B cell (primary cell): Measurements from ENCODE around the gene COTL1. TPM values are rescaled to one million over a fixed set of nuclear protein-coding genes. Genes with fewer than 3 reads are reported as not detected.

Source experiments
- ATAC-seq: fragments of 200-7000 bp; cut with Tn5 transposase; one replicate; pipeline ENCODE4 v1.10.0; 2021; ENCODE audit warnings: low read depth, mild to moderate bottlenecking, moderate number of reproducible peaks, moderate library complexity
- CTCF ChIA-PET: fragments of 350-600 bp; sonication (Branson Sonifier 250); formaldehyde crosslinking; loops from one replicate; lab custom pipeline; 2021; ENCODE audit warnings: antibody characterized with exemption, inconsistent platforms; lab: Charles Lee
- POLR2A ChIA-PET: fragments of 350-600 bp; sonication (Branson Sonifier 250); formaldehyde crosslinking; loops from one replicate; lab custom pipeline; 2021; ENCODE audit warnings: antibody characterized with exemption; lab: Charles Lee
- DNase-seq: peaks from one replicate; pipeline ENCODE4 v3.0.0; 2013
- H2AFZ ChIP-seq: 2 replicates; pipeline ENCODE4 v1.6.1; 2012; ENCODE audit warnings: mild to moderate bottlenecking, low read depth, low read length; ENCODE audit not compliant: insufficient read depth, poor library complexity, severe bottlenecking
- H3K27ac ChIP-seq, 2 donors: 1 replicate in 1 of 2; 2 replicates in 1 of 2; pipeline ENCODE4 v1.5.1; 2012 to 2013; ENCODE audit warnings: low read length in 2 of 2, mild to moderate bottlenecking in 2 of 2, moderate library complexity in 1 of 2
- H3K27me3 ChIP-seq, 4 experiments: fragments of 200-600 bp in 1 of 4; sonication (generic) in 1 of 4; replicated peaks in 1 of 4; 1 replicate in 2 of 4; 2 replicates in 2 of 4; pipeline versions ENCODE4 v1.6.1 to v1.7.0; 2013 to 2016; ENCODE audit warnings: low read length in 3 of 4, mild to moderate bottlenecking in 2 of 4, mixed read lengths in 1 of 4, moderate library complexity in 1 of 4; ENCODE audit not compliant: insufficient read depth in 4 of 4, control insufficient read depth in 3 of 4; ENCODE audit errors: control extremely low read depth in 1 of 4
- H3K36me3 ChIP-seq, 2 experiments: replicated peaks in 1 of 2; 1 replicate in 1 of 2; 2 replicates in 1 of 2; pipeline versions ENCODE4 v1.6.1 to v1.7.1; 2013; ENCODE audit warnings: low read length in 1 of 2; ENCODE audit not compliant: insufficient read depth in 2 of 2, control insufficient read depth in 1 of 2; ENCODE audit errors: control extremely low read depth in 1 of 2, extremely low read depth in 1 of 2
- H3K4me1 ChIP-seq, 2 donors: fragments of 200-600 bp in 1 of 2; sonication (generic) in 1 of 2; 1 replicate in 1 of 2; 2 replicates in 1 of 2; pipeline versions ENCODE4 v1.5.1 to v1.6.1; 2013 to 2017; ENCODE audit warnings: low read length in 2 of 2; ENCODE audit not compliant: control insufficient read depth in 2 of 2, insufficient read depth in 2 of 2
- H3K4me2 ChIP-seq: replicated peaks from 2 replicates; pipeline ENCODE3; 2012; ENCODE audit warnings: mild to moderate bottlenecking, low read depth, low read length; ENCODE audit not compliant: poor library complexity, severe bottlenecking
- H3K4me3 ChIP-seq, 5 experiments: fragments of 200-600 bp in 1 of 5; sonication (generic) in 1 of 5; 1 replicate in 3 of 5; 2 replicates in 2 of 5; pipeline versions ENCODE4 v1.5.1 to v1.7.0; 2011 to 2016; ENCODE audit warnings: low read length in 4 of 5, mild to moderate bottlenecking in 4 of 5, low read depth in 2 of 5, control low read depth in 1 of 5, moderate library complexity in 1 of 5; ENCODE audit not compliant: insufficient read depth in 1 of 5; ENCODE audit errors: control extremely low read depth in 1 of 5, extremely low read depth in 1 of 5
- H3K79me2 ChIP-seq: fragments of 200-600 bp; sonication (generic); one replicate; pipeline ENCODE4 v1.6.0; 2016; ENCODE audit warnings: low read length; ENCODE audit not compliant: control insufficient read depth, insufficient read depth
- H3K9ac ChIP-seq: fragments of 200-600 bp; sonication (generic); 2 replicates; pipeline ENCODE4 v1.6.1; 2017; ENCODE audit warnings: mild to moderate bottlenecking, low read length, moderate library complexity
- H3K9me3 ChIP-seq, 3 donors: one replicate each; pipeline versions ENCODE4 v1.6.1 to v1.7.1; 2013; ENCODE audit warnings: low read length in 2 of 3; ENCODE audit not compliant: control insufficient read depth in 2 of 3, insufficient read depth in 1 of 3; ENCODE audit errors: control extremely low read depth in 1 of 3
- H4K20me1 ChIP-seq: 2 replicates; pipeline ENCODE4 v1.6.0; 2012; ENCODE audit warnings: mild to moderate bottlenecking, low read length; ENCODE audit not compliant: insufficient read depth, control insufficient read depth, poor library complexity, severe bottlenecking
- H3K27ac Mint-ChIP-seq: one replicate; pipeline ENCODE4 v1.8.0; 2021; ENCODE audit warnings: mixed read lengths
- H3K27me3 Mint-ChIP-seq: one replicate; pipeline ENCODE4 v1.8.0; 2021; ENCODE audit warnings: mixed read lengths
- H3K4me1 Mint-ChIP-seq: one replicate; pipeline ENCODE4 v1.8.0; 2021; ENCODE audit warnings: mixed read lengths
- H3K4me3 Mint-ChIP-seq: one replicate; pipeline ENCODE4 v1.8.0; 2021; ENCODE audit warnings: mixed read lengths
- H3K9me3 Mint-ChIP-seq: one replicate; pipeline ENCODE4 v1.8.0; 2022; ENCODE audit warnings: mixed read lengths; ENCODE audit not compliant: insufficient read depth
- CTCF ChIP-seq: fragments of 200-600 bp; IDR thresholded peaks from one replicate; pipeline ENCODE4 v1.8.0; 2022; ENCODE audit warnings: antibody characterized with exemption, mild to moderate bottlenecking
- EZH2 ChIP-seq: IDR thresholded peaks from 2 replicates; pipeline ENCODE4 v1.6.1; 2012; ENCODE audit warnings: borderline replicate concordance, low read depth, mild to moderate bottlenecking, moderate library complexity, low read length; ENCODE audit not compliant: insufficient read depth, poor library complexity, severe bottlenecking
- WGBS: methylation state at CpG from one replicate; pipeline ENCODE4 v1.1.5; 2013; ENCODE audit warnings: missing lambda C conversion rate; ENCODE audit not compliant: insufficient coverage; 5-methylcytosine and 5-hydroxymethylcytosine counted together
- intact Hi-C: fragments of 100-400 bp; cut with micrococcal nuclease; formaldehyde crosslinking; loops from one replicate; pipeline ENCODE4 v1.10.0; 2022
- polyA plus RNA-seq: library from polyadenylated mRNA; depleted of rRNA; stranded (reverse); fragments of >200 nt; gene quantifications from 2 replicates; pipeline ENCODE4 v1.2.3, GENCODE V29; 2012
- total RNA-seq, 2 donors: library from RNA; stranded (reverse); fragments of 120-200 nt in 1 of 2; gene quantifications; 1 replicate in 1 of 2; 2 replicates in 1 of 2; pipeline versions ENCODE4 v1.2.3 to v1.2.4, GENCODE V29; 2013 to 2022

COTL1 gene
- total and polyA plus RNA-seq, 2 donors (not counting 1 experiment from before 2014, with no cell fraction given) = 158 to 264 TPM

GRCh38 chr16:84661418-84662060, 43.7 kb upstream of the COTL1 start:
- Mint-ChIP-seq H3K27ac (peak overlapping the region; percentile 32), H3K9me3 (no peaks in the 10 kb centered on the region), H3K27me3 (no peaks in the 10 kb centered on the region), H3K4me3 (no peak overlapping the region), H3K4me1 (peaks cover 43% of the 10 kb centered on the region)
- intact Hi-C loops = loop anchor here (2.0 kb wide), 1 partner anchor 39 kb away; no protein-coding TSS in a partner anchor
- ATAC-seq (no peak), DNase-seq (no peak)
- peaks cover 0 to 9% (median 0%) of the 10 kb centered on the region in 3 donors for H3K9me3 ChIP-seq
- H3K27ac ChIP-seq = no peak overlapping the region
- H2AFZ ChIP-seq = no peak overlapping the region
- ChIA-PET POLR2A (interaction anchor here (0.6 kb wide), 1 partner anchor 80 kb away, joined by 4 read pairs; no protein-coding TSS in a partner anchor), CTCF (interaction anchor here (1.1 to 8.0 kb wide), 6 partner anchors 12 to 154 kb away, joined by 3 to 51 read pairs (median 24); no protein-coding TSS in a partner anchor)
- no peaks in the 10 kb centered on the region for H3K27me3 ChIP-seq
- H3K9ac ChIP-seq = no peak overlapping the region
- TF ChIP-seq EZH2 (no peak), CTCF (no peak)
- 97% methylated on average over 51 of the region's 51 CpGs for WGBS
- no peak overlapping the region for H3K4me2 ChIP-seq
- H3K4me3 ChIP-seq = no peak overlapping the region
- peaks cover 47% of the 10 kb centered on the region for H3K79me2 ChIP-seq
- peaks cover 9 to 79% of the 10 kb centered on the region in 2 experiments for H3K36me3 ChIP-seq
- H4K20me1 ChIP-seq = peaks cover 76% of the 10 kb centered on the region
- peaks cover 28 to 33% of the 10 kb centered on the region in 2 donors for H3K4me1 ChIP-seq

- peaks cover 46% of the 10 kb centered on the region for H3K4me1 Mint-ChIP-seq
Observed at GRCh38 chr16:84660973-84661372, 43.1 kb upstream of the COTL1 start.

More at GRCh38 chr16:84660973-84661372, 43.1 kb upstream of the COTL1 start:
- Histone ChIP-seq H3K4me3 (no peak overlapping the region), H3K9me3 (peaks cover 0 to 9% (median 0%) of the 10 kb centered on the region in 3 donors), H3K4me2 (no peak overlapping the region), H3K4me1 (peaks cover 32 to 39% of the 10 kb centered on the region in 2 donors), H2AFZ (no peak overlapping the region), H3K27me3 (no peaks in the 10 kb centered on the region), H3K27ac (no peak overlapping the region), H3K79me2 (peaks cover 45% of the 10 kb centered on the region), H3K9ac (no peak overlapping the region), H3K36me3 (peaks cover 9 to 75% of the 10 kb centered on the region in 2 experiments), H4K20me1 (peaks cover 75% of the 10 kb centered on the region)
- ATAC-seq = no peak
- H3K27me3 Mint-ChIP-seq = no peaks in the 10 kb centered on the region
- H3K9me3 Mint-ChIP-seq = no peaks in the 10 kb centered on the region
- TF ChIP-seq EZH2 = no peak
- no peak for TF ChIP-seq CTCF
- ChIA-PET CTCF (interaction anchor here (4.8 to 8.0 kb wide), 3 partner anchors 12 to 65 kb away, joined by 39 to 51 read pairs (median 49); no protein-coding TSS in a partner anchor), POLR2A (interaction anchor here (0.6 kb wide), 1 partner anchor 79 kb away, joined by 4 read pairs; no protein-coding TSS in a partner anchor)
- no peak overlapping the region for H3K4me3 Mint-ChIP-seq
- 97% methylated on average over 7 of the region's 7 CpGs for WGBS
- intact Hi-C loops = no loop called here
- peak overlapping the region; percentile 32 for H3K27ac Mint-ChIP-seq
- DNase-seq = no peak
